GM23338 (cell line): ENCODE results near the gene DTWD1. TPM values are rescaled to one million over a fixed set of nuclear protein-coding genes. Genes with fewer than 3 reads are reported as not detected.

Source experiments
- ATAC-seq: fragments of 200-7000 bp; cut with Tn5 transposase; 3 replicates; pipeline ENCODE4 v1.9.1; 2020
- DNase-seq: peaks from one replicate; pipeline ENCODE4 v3.0.0-alpha.2; 2015; ENCODE audit warnings: low spot score
- H2AFZ ChIP-seq: fragments of 200-600 bp; sonication (generic); 2 replicates; pipeline ENCODE4 v1.8.0; 2016; ENCODE audit warnings: antibody characterized with exemption, mild to moderate bottlenecking, moderate library complexity
- H3F3A ChIP-seq: fragments of 200-600 bp; sonication (generic); replicated peaks from 2 replicates; pipeline ENCODE4 v1.8.0; 2017; ENCODE audit warnings: antibody characterized with exemption, mixed run types, low read depth
- H3K27ac ChIP-seq: fragments of 200-600 bp; sonication (generic); 2 replicates; pipeline ENCODE4 v1.6.1; 2016; ENCODE audit warnings: low read depth
- H3K27me3 ChIP-seq: fragments of 200-600 bp; sonication (generic); 2 replicates; pipeline ENCODE4 v1.8.0; 2016; ENCODE audit warnings: mild to moderate bottlenecking, mixed run types, moderate library complexity; ENCODE audit not compliant: insufficient read depth
- H3K36me3 ChIP-seq: fragments of 200-600 bp; sonication (generic); 2 replicates; pipeline ENCODE4 v1.8.0; 2016; ENCODE audit warnings: mild to moderate bottlenecking; ENCODE audit not compliant: insufficient read depth
- H3K4me1 ChIP-seq: fragments of 200-600 bp; sonication (generic); 2 replicates; pipeline ENCODE4 v1.8.0; 2016; ENCODE audit warnings: mild to moderate bottlenecking, moderate library complexity; ENCODE audit not compliant: insufficient read depth
- H3K4me2 ChIP-seq: fragments of 200-600 bp; sonication (generic); 2 replicates; pipeline ENCODE4 v1.7.1; 2017; ENCODE audit warnings: mixed run types
- H3K4me3 ChIP-seq: fragments of 200-600 bp; sonication (generic); 2 replicates; pipeline ENCODE4 v1.6.1; 2016; ENCODE audit warnings: mixed run types
- H3K79me2 ChIP-seq: fragments of 200-600 bp; sonication (generic); replicated peaks from 2 replicates; pipeline ENCODE4 v1.8.0; 2017; ENCODE audit warnings: mild to moderate bottlenecking; ENCODE audit not compliant: insufficient read depth
- H3K9me2 ChIP-seq: fragments of 200-600 bp; sonication (generic); 2 replicates; pipeline ENCODE4 v1.8.0; 2017; ENCODE audit not compliant: insufficient read depth
- H4K20me1 ChIP-seq: fragments of 200-600 bp; sonication (generic); replicated peaks from 2 replicates; pipeline ENCODE4 v1.8.0; 2017; ENCODE audit warnings: mild to moderate bottlenecking; ENCODE audit not compliant: insufficient read depth
- H3K27ac Mint-ChIP-seq: 2 replicates; pipeline ENCODE4 v1.8.0; 2020; ENCODE audit warnings: inconsistent platforms, mild to moderate bottlenecking, moderate library complexity, mixed read lengths
- H3K27me3 Mint-ChIP-seq: 3 replicates; pipeline ENCODE4 v1.8.0; 2022; ENCODE audit warnings: low read depth, mild to moderate bottlenecking, moderate library complexity, mixed read lengths, inconsistent platforms; ENCODE audit not compliant: insufficient read depth, poor library complexity
- H3K36me3 Mint-ChIP-seq: 3 replicates; pipeline ENCODE4 v1.8.0; 2021; ENCODE audit warnings: low read depth, mild to moderate bottlenecking, inconsistent platforms, moderate library complexity, mixed read lengths
- H3K4me1 Mint-ChIP-seq: 3 replicates; pipeline ENCODE4 v1.8.0; 2020; ENCODE audit warnings: mild to moderate bottlenecking, inconsistent platforms, mixed read lengths
- H3K4me3 Mint-ChIP-seq: 3 replicates; pipeline ENCODE4 v1.8.0; 2021; ENCODE audit warnings: moderate library complexity, mild to moderate bottlenecking, inconsistent platforms, mixed read lengths
- H3K9me3 Mint-ChIP-seq: 3 replicates; pipeline ENCODE4 v1.8.0; 2020; ENCODE audit warnings: moderate library complexity, mild to moderate bottlenecking, inconsistent platforms, mixed read lengths
- CREB1 ChIP-seq: fragments of 250-450 bp; sonication (Bioruptor Pico); IDR thresholded peaks from 2 replicates; pipeline ENCODE4 v1.5.0; 2020; ENCODE audit warnings: low read depth, mild to moderate bottlenecking, moderate library complexity
- EZH2 ChIP-seq: fragments of 200-600 bp; sonication (generic); IDR thresholded peaks from one replicate; pipeline ENCODE4 v1.8.0; 2017; ENCODE audit warnings: antibody characterized with exemption, mild to moderate bottlenecking, low read depth; ENCODE audit not compliant: unreplicated experiment
- EZH2phosphoT487 ChIP-seq: fragments of 200-600 bp; sonication (generic); IDR thresholded peaks from one replicate; pipeline ENCODE4 v1.8.1; 2018; ENCODE audit warnings: antibody characterized with exemption; ENCODE audit not compliant: unreplicated experiment
- JUNB ChIP-seq: IDR thresholded peaks from one replicate; pipeline ENCODE4 v1.6.1; 2016; ENCODE audit warnings: antibody characterized with exemption; ENCODE audit not compliant: unreplicated experiment
- NANOG ChIP-seq: IDR thresholded peaks from 2 replicates; pipeline ENCODE4 v1.6.1; 2016; ENCODE audit warnings: antibody characterized with exemption, borderline replicate concordance
- POLR2AphosphoS5 ChIP-seq: IDR thresholded peaks from 2 replicates; pipeline ENCODE4 v1.6.1; 2016; ENCODE audit warnings: antibody characterized with exemption, low read depth
- STAT1 ChIP-seq: IDR thresholded peaks from one replicate; pipeline ENCODE4 v1.6.1; 2016; ENCODE audit warnings: antibody characterized with exemption; ENCODE audit not compliant: unreplicated experiment
- ZNF114 ChIP-seq: fragments of 250-450 bp; sonication (Bioruptor Pico); IDR thresholded peaks from 2 replicates; pipeline ENCODE4 v1.5.0; 2020; ENCODE audit warnings: mild to moderate bottlenecking, moderate library complexity
- ZNF331 ChIP-seq: fragments of 250-450 bp; sonication (Bioruptor Pico); IDR thresholded peaks from 2 replicates; pipeline ENCODE4 v1.5.0; 2020; ENCODE audit warnings: low read depth, mild to moderate bottlenecking, moderate library complexity
- polyA plus RNA-seq: library from polyadenylated mRNA; unstranded; fragments of >200 nt; fragmentation: Nextera tagmentation; extraction: Ambion mirVana; gene quantifications from 2 replicates; pipeline ENCODE4 v1.2.1, GENCODE V29; 2016
- total RNA-seq: library from RNA; depleted of rRNA; stranded (reverse); fragments of >200 nt; shearing (Covaris generic); gene quantifications from 2 replicates; pipeline ENCODE4 v1.2.3, GENCODE V29; 2014
- TF ChIP-seq, protein P1 (sequence below): IDR thresholded peaks from 2 replicates; pipeline ENCODE4 v1.6.1; 2016; ENCODE audit warnings: antibody characterized with exemption
- TF ChIP-seq, protein P2 (sequence below): IDR thresholded peaks from one replicate; pipeline ENCODE4 v1.6.1; 2018; ENCODE audit warnings: antibody characterized with exemption; ENCODE audit not compliant: unreplicated experiment
- TF ChIP-seq, protein P3 (sequence below), 2 experiments: fragments of 200-600 bp in 1 of 2; sonication (generic) in 1 of 2; conservative IDR thresholded peaks; 2 replicates each; pipeline versions ENCODE4 v1.5.1 to v1.6.1; 2016 to 2017; ENCODE audit warnings: antibody characterized with exemption in 2 of 2, low read depth in 2 of 2, mild to moderate bottlenecking in 2 of 2, moderate library complexity in 1 of 2

DTWD1 gene
- total and polyA plus RNA-seq, 2 experiments from 2014 or later, result 28.4 to 45.2 TPM

DNA sequence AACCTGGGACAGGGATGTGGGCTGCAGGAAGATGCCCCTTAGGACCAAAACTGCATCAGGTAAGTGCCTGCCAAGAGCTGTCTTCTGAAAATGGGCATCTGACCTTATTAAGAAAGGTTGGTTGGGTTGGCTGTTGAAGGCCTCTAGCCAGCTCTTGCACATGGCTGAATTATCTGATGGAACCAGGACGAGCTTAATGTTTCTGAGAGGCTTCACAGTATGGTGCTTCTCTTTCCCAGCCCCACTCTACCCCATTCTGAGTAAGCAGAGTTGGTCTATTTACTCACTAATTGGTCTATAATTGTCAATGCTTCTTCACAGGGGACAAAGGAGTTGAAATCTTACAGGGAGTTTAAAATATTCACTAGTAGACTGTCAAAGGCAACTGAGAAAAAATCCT, 48.4 kb downstream of the DTWD1 start (continued):
- no peak for TF ChIP-seq CREB1
- TF ChIP-seq ZNF114 (CRISPR knock-in tag), result no peak
- TF ChIP-seq, protein P1, sequence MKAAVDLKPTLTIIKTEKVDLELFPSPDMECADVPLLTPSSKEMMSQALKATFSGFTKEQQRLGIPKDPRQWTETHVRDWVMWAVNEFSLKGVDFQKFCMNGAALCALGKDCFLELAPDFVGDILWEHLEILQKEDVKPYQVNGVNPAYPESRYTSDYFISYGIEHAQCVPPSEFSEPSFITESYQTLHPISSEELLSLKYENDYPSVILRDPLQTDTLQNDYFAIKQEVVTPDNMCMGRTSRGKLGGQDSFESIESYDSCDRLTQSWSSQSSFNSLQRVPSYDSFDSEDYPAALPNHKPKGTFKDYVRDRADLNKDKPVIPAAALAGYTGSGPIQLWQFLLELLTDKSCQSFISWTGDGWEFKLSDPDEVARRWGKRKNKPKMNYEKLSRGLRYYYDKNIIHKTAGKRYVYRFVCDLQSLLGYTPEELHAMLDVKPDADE, result no peak
- TF ChIP-seq, protein P2, sequence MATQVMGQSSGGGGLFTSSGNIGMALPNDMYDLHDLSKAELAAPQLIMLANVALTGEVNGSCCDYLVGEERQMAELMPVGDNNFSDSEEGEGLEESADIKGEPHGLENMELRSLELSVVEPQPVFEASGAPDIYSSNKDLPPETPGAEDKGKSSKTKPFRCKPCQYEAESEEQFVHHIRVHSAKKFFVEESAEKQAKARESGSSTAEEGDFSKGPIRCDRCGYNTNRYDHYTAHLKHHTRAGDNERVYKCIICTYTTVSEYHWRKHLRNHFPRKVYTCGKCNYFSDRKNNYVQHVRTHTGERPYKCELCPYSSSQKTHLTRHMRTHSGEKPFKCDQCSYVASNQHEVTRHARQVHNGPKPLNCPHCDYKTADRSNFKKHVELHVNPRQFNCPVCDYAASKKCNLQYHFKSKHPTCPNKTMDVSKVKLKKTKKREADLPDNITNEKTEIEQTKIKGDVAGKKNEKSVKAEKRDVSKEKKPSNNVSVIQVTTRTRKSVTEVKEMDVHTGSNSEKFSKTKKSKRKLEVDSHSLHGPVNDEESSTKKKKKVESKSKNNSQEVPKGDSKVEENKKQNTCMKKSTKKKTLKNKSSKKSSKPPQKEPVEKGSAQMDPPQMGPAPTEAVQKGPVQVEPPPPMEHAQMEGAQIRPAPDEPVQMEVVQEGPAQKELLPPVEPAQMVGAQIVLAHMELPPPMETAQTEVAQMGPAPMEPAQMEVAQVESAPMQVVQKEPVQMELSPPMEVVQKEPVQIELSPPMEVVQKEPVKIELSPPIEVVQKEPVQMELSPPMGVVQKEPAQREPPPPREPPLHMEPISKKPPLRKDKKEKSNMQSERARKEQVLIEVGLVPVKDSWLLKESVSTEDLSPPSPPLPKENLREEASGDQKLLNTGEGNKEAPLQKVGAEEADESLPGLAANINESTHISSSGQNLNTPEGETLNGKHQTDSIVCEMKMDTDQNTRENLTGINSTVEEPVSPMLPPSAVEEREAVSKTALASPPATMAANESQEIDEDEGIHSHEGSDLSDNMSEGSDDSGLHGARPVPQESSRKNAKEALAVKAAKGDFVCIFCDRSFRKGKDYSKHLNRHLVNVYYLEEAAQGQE, result no peak
- TF ChIP-seq STAT1, result no peak
- TF ChIP-seq EZH2, result no peak
- TF ChIP-seq JUNB, result no peak
- TF ChIP-seq, protein P3, sequence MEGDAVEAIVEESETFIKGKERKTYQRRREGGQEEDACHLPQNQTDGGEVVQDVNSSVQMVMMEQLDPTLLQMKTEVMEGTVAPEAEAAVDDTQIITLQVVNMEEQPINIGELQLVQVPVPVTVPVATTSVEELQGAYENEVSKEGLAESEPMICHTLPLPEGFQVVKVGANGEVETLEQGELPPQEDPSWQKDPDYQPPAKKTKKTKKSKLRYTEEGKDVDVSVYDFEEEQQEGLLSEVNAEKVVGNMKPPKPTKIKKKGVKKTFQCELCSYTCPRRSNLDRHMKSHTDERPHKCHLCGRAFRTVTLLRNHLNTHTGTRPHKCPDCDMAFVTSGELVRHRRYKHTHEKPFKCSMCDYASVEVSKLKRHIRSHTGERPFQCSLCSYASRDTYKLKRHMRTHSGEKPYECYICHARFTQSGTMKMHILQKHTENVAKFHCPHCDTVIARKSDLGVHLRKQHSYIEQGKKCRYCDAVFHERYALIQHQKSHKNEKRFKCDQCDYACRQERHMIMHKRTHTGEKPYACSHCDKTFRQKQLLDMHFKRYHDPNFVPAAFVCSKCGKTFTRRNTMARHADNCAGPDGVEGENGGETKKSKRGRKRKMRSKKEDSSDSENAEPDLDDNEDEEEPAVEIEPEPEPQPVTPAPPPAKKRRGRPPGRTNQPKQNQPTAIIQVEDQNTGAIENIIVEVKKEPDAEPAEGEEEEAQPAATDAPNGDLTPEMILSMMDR (conservative IDR thresholded peaks at IDR 0.05; ENCODE audit: low read depth in 2 of 2), result no peak
- no peak for TF ChIP-seq POLR2AphosphoS5
- TF ChIP-seq EZH2phosphoT487, result no peak

DNA sequence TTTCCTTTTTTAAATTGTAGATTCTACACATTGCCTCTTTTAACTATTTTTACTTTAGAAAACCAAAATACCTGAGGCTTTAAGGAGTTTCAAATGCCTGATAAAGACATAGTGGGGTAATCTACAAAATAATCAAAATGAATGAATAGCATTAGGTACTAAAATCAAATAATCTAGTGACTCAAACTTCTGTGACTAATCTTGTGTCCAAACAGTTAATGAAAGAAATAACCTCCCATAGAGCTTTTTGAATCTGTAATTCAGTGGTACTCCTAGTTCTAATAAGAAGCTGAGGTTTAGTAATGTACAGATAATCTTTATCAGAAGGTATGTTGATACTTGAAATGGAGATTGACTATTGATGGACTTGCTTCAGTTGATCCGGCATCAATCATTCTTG, 53.0 kb downstream of the DTWD1 start:
- no peaks in the 10 kb centered on the region for H4K20me1 ChIP-seq
- H3K9me2 ChIP-seq, result 0 out of 2 replicates have a peak, but pooled peaks cover 3% of the 10 kb centered on the region
- no peak overlapping the region for H3K27ac ChIP-seq
- no peaks in the 10 kb centered on the region for H3K27me3 ChIP-seq
- H3K4me2 ChIP-seq, result no peak overlapping the region
- H2AFZ ChIP-seq, result no peak overlapping the region
- H3K4me1 ChIP-seq, result peaks cover 8% of the 10 kb centered on the region; the same call in 1 of the 2 replicates
- H3K4me1 Mint-ChIP-seq, result peaks cover 21% of the 10 kb centered on the region
- no peaks in the 10 kb centered on the region for H3F3A ChIP-seq
- H3K4me3 ChIP-seq, result no peak overlapping the region
- H3K27me3 Mint-ChIP-seq, result no peaks in the 10 kb centered on the region
- H3K9me3 Mint-ChIP-seq, result no peaks in the 10 kb centered on the region
- DNase-seq (no peak), ATAC-seq (no peak)
- no peak overlapping the region for H3K4me3 Mint-ChIP-seq
- H3K36me3 Mint-ChIP-seq, result no peaks in the 10 kb centered on the region
- H3K36me3 ChIP-seq, result no peaks in the 10 kb centered on the region
- H3K27ac Mint-ChIP-seq, result no peak overlapping the region
- no peaks in the 10 kb centered on the region for H3K79me2 ChIP-seq
- TF ChIP-seq ZNF331 (CRISPR knock-in tag) (no peak), CREB1 (no peak), POLR2AphosphoS5 (no peak), STAT1 (no peak), NANOG (no peak)
- TF ChIP-seq, protein P3 (conservative IDR thresholded peaks at IDR 0.05; ENCODE audit: low read depth in 2 of 2), result no peak
